HG03460 (cell line): ENCODE measurements around the gene MBD5.

Experiments used
- ATAC-seq: cut with Tn5 transposase; IDR thresholded peaks from one replicate; pipeline ENCODE4 v1.9.1; 2021; ENCODE audit not compliant: unreplicated experiment

MBD5 gene

GRCh38 chr2:148108385-148108784 is 87.5 kb downstream of the MBD5 start:
- no peak for ATAC-seq

- ATAC-seq = no peak
These were observed 89.3 kb downstream of the MBD5 start for GRCh38 chr2:148110184-148110583.

GRCh38 chr2:148122788-148123187 is 101.9 kb downstream of the MBD5 start:
- no peak for ATAC-seq

- no peak for ATAC-seq
These were observed 103.4 kb downstream of the MBD5 start for GRCh38 chr2:148124271-148124670.

- no peak for ATAC-seq
These were observed 109.7 kb downstream of the MBD5 start for GRCh38 chr2:148130581-148130980.

- no peak for ATAC-seq
These were observed 111.5 kb downstream of the MBD5 start for GRCh38 chr2:148132412-148132811.

GRCh38 chr2:148135705-148136104 is 114.8 kb downstream of the MBD5 start:
- no peak for ATAC-seq

- ATAC-seq = no peak
These were observed 115.5 kb downstream of the MBD5 start for GRCh38 chr2:148136441-148136840.

GRCh38 chr2:148161909-148162435 is 141.1 kb downstream of the MBD5 start:
- ATAC-seq = no peak

GRCh38 chr2:148162871-148163270 is 142.0 kb downstream of the MBD5 start:
- ATAC-seq = no peak

- ATAC-seq = no peak
These were observed 145.1 kb downstream of the MBD5 start for GRCh38 chr2:148165975-148166374.

GRCh38 chr2:148167241-148167766 is 146.4 kb downstream of the MBD5 start:
- no peak for ATAC-seq

- ATAC-seq = no peak
These were observed 147.0 kb downstream of the MBD5 start for GRCh38 chr2:148167855-148168254.

GRCh38 chr2:148172131-148172753 is 151.4 kb downstream of the MBD5 start:
- no peak for ATAC-seq

- no peak for ATAC-seq
These were observed 152.3 kb downstream of the MBD5 start for GRCh38 chr2:148173168-148173567.

- no peak for ATAC-seq
These were observed 156.7 kb downstream of the MBD5 start for GRCh38 chr2:148177559-148177958.

- ATAC-seq = no peak
These were observed 158.8 kb downstream of the MBD5 start for GRCh38 chr2:148179724-148180123.

GRCh38 chr2:148184976-148185375 is 164.1 kb downstream of the MBD5 start:
- no peak for ATAC-seq

- ATAC-seq = no peak
These were observed 174.0 kb downstream of the MBD5 start for GRCh38 chr2:148194882-148195281.

- ATAC-seq = no peak
These were observed 180.4 kb downstream of the MBD5 start for GRCh38 chr2:148201075-148202004.

GRCh38 chr2:148202237-148202636 is 181.3 kb downstream of the MBD5 start:
- no peak for ATAC-seq

GRCh38 chr2:148207111-148207510 is 186.2 kb downstream of the MBD5 start:
- no peak for ATAC-seq
